Activated effector memory CD4-positive, alpha-beta T cell treated with Interleukin-2 at 50 U/mL for 16 hours (primary cell): ENCODE results near the gene KIRREL1.

Experiments
- DNase-seq: peaks from one replicate; pipeline ENCODE4 v3.0.0-alpha.2; 2020

KIRREL1 gene

DNA sequence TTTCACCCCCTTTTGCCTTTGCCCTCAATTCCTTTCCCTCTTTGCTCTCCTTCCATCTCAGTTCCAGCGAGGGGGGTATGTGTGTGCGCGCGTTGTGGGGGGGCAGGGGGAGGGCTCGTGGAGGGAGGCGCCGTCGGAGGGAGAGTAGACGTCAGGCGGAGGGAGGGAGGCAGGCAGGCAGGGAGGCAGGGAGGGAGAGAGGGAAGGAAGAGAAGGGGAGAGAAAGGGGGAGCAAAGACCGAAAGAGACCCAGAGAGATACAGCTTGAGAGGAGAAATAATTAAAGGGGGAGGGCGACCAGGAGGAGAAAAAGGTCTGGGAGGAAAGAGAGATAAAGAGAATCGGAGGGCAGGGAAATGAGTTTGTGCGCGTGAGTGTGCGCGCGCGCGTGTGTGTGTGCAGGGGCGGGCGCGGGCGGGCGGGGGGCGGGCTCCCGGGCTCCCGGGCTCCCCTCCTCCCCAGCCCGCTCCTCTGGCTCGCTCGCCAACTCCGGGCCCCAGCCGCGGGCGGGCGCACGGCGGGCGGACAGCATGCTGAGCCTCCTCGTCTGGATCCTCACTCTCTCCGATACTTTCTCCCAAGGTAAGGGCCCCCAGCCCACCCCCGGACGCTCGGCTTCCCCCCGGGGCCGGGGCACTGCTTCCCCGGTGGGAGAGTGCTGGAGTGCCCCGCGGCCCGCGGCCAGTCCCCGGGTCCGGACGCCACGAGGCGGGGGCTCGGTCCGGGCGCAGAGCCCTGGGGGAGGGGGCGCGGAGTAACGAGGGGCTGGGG is at the start of gene KIRREL1:
KIRREL1 (plus strand) TSS at position 499 of the 771 bp plus-strand sequence; CDS start at position 531, 32 bp downstream.
- DNase-seq = no peak

DNA sequence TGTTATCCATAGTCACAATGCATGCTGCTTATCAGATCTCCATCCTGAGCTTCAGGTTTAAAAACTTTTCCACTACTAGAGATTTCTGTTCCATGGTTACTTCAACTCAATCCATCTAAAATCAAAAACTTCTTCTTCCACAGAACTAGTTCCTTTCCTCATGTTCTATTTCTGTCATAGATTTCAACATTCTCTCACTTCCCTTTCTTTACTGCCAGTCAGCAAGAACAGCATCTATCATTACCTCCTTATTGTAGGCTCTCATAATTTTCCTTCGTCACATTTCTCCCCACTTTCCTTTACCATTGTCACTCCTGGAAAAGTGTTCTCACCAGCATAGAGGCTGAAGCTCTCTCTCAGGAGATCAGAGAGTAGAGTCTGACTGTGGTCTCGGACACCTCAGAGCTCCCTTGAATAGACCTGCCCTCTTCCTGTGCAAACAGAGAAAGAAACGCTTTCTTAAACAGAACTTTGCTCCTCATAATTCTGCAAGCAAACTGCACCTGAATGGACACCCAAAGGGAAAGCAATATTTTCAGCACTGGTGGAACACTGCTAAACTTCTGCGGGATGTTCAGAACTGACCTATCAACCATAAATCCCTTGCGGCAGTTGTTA is 48.7 kb upstream of the KIRREL1 start:
- no peak for DNase-seq

DNA sequence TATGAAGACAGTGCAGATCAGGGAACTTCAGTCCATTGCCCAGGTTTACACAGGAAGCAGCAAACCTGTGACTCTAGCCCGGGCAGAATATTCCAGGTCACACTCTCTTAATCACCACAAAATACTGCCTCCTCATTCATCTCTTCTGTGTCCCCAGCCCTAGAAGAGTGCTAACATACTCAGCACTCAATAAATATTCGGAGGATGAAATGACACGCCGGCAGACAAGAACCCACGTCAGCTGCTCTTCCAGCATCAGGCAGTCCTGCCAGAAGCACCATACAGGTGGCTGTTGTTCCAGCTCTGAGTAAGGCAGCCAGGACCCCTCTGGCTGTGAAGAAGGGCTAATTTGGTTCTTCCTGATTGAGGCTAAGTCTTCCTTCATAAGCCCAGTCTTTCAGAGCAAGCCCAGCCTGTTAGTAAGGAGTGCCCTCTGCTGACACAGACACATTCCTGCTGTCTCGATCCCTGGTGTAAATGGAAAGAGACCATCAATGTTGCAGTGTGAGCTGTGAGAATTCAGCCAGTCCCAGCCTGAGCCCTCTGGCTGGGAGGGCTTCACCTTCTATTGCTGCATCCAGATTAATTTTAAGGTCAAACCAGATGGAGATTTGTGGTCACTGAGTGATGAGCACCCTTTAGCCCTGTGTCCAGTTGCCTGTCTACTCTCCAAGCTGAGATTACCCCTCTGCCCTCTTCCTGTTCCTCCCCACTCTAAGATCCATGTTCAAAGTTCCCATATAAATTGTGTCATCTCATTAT is 45.0 kb upstream of the KIRREL1 start:
- no peak for DNase-seq

DNA sequence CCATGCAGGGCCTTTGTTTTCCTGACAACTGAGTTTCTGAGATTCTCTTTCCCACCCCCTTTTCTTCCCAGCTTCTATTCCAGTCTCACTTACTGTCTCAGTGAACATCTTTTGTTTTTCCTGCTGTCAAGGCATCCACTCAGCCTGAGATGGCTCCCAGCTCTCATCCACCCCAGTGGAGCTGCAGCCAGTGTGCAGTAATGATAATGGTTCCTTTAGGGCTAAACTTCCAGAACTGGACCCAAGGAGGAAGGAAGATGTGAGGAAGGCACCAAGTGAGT is 44.4 kb upstream of the KIRREL1 start:
- no peak for DNase-seq

DNA sequence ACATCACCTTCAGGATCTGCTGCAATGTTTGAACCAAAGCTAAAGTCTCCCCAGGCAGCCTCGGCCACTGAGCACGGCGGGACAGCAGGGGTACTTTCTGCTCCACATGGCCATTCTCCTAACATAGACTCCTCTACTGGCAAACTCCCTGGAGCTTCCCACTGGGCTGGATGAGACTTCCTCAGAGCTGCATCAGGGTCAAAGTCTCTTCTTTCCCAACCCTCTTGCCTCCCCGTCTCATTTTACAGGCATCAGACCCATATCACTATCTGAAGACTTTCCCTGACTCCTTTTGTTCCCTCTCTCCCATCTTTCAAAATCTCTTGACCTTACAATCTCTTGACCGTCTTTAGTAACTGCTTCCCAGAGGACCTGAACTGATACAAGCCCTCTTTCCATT is 42.2 kb upstream of the KIRREL1 start:
- no peak for DNase-seq

DNA sequence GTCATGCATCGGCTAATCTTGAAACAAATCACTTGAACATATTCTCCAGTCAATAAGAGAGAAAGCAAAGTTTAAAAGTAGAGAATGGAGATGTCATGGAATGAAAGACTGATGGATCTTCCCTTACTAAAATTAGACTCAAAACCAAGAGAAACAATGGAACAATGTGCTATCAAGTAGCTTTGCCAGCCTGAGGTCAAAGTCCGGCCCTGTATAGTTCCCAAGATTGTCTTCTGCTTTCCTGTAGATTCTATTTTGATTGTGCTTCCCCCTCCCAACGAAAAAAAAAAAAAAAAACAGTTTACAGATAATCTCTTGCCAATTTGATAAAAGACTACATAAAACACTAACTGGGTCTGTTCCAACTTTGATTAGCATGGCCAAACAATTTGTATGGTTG is 40.8 kb upstream of the KIRREL1 start:
- no peak for DNase-seq

DNA sequence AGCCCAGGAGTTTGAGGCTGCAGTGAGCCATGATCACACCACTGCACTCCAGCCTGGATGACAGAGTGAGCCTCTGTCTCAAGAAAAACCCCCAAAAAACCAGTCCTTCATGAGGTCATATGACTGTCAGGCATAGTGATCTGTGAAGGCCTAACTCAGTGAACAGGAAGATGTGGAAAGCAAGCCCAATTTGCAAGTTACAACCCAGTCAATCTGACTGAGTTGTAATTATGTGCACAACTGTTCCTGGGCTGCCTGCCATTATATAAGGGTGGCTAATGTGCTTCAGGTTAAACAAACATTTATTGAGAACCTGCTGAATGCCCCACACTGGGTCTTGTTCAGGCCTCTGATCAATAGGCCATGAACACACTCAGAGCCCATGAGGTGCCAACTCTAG is 38.2 kb upstream of the KIRREL1 start:
- DNase-seq = no peak

DNA sequence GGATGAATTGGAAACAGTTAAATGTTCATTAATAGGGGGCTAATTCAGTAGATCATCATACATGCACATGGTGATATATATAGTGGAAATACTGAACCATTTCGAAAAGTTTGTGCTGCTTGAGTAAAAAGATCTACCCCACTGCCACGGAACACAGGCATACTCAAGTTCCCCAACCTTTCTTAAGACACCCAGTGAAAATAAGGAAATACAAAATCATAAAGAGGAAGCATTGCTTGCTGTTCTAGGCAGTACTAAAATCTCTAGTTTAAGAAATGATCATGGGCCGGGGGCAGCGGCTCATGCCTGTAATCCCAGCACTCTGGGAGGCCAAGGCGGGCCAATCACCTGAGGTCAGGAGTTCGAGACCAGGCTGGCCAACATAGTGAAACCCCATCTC is 37.6 kb upstream of the KIRREL1 start:
- no peak for DNase-seq

DNA sequence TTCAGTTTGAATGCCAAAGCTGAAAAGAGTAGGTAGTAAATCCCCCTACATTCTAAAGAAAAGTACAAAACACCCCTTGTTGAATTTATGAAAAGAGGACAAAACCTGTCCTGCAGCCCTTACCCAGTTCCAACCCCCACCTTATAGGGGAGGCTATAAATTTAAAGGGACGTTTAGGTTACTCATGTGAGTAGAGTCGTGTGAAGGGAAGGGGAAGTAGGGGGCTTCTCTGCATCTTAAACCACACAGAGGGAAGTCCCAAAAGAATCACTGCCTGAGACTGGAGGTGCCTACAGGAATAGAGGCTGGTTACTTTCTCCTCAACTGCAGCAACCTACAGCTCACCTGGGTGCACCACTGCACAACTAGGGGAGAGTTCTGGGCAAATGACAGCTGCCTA is 36.7 kb upstream of the KIRREL1 start:
- no peak for DNase-seq

DNA sequence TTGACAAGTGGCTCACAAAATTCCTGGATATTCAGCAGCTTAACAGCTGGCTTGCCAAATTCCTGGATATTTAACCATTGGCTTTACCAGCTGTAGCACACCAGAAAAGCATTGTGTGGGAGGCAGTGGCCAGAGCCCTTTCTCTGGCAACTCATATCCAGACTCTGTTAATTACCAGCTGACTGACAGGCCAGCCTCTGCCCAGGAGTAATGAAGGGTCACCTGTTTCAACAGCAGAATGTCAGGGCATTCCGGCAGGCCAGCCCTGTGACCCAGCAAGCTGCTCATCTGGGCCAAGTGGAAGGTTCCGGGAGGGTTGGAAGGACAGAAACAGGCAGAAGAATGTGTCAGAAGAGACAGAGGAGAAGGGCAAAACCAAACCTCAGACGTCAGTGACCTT is 35.2 kb upstream of the KIRREL1 start:
- no peak for DNase-seq

DNA sequence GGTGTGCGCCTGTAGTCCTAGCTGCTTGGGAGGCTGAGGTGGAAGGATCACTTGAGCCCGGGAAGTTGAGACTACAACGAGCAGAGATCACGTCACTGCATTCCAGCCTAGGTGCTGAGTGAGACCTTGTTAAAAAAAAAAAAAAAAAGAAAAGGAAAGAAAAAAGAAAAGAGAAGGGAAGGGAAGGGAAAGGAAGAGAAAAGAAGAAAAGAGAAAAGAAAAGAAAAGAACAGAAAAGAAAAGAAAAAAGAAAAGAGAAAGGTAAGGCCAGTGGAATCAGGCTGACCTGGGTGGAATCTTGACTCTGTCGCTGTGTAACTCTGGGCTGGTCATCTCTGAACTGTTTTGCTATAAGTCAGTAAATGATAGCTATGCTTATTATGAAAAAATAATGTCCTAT is 33.7 kb upstream of the KIRREL1 start:
- DNase-seq = no peak

DNA sequence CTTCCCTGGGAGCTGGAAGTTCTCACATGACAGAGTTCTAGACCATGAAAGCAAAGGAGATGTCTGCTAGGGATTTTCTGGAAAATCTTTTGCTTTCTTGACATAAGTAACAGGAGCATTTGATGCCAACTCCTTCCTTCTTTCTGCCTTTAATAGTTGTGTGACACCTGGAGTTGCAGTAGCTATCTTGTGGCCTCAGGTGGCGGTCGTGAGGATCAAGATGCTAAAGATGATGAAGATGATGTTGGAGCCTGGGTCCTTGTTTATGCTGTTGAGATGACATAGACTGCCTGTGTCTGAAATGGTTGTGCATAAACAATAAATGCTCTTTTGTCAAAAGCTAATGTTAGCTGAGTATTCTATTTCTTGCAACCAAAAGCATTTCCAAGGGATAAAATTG is 32.7 kb upstream of the KIRREL1 start:
- no peak for DNase-seq

DNA sequence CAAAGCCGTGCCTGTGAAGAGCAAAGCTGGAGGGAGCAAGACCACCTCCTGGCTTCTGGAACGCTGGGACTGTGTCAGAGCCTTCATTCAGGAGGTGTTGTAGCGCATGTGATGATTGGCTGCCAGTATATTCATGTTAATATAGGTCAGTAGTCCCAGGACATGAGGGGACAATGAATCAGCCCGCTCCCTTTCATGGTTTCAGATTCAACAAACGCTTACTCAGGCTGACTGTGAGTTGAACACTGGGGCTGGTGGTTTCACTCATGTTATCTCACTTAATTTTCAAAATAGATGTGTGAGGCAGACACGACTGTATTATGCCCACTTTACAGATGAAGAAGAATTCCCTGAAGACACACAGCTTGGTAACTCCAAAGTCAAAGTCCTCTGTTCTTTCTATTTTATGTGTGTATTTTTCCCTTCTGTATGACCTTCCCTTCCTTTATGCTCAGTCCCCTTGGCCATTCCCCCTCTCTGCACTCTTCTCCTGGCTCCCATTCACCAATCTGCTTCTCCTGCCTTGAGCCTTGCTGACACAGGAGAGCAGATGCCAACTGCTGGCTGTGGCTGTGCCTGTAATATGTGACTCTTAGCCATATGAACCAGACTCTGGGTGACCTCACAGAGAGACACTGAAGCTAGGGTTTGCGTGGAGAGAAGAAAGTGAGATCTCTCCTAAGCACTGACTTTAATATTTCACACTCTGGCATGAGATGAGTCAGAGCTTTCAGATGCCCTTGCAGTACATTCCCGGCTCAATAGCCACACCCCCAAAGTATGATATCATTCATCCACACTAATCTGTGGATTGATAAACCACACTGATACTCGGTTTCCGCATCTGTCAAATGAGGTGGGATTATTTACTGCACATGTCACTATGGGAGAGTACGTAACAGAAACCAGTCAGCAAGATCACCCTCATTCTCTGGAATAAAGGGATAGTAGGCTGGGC is 31.4 kb upstream of the KIRREL1 start:
- no peak for DNase-seq

DNA sequence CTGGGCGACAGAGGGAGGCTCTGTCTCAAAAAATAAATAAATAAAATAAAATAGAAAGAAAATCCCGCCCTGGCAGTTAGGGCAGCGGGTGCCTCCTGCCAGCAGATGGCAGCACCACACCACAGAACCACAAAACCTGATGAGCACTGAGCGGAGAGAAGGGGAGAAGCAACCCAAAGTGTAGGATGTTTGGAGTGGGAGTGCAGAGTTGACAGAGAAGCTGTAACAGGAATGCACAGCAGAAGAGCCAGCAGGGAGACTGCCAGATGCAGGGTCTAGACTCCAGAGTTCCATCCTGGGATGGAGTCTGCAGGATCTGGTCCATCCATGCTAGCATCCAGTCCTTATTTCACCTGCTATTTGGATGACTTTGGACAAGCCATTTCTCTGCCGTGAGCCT is 29.7 kb upstream of the KIRREL1 start:
- peak; percentile 2 for DNase-seq

DNA sequence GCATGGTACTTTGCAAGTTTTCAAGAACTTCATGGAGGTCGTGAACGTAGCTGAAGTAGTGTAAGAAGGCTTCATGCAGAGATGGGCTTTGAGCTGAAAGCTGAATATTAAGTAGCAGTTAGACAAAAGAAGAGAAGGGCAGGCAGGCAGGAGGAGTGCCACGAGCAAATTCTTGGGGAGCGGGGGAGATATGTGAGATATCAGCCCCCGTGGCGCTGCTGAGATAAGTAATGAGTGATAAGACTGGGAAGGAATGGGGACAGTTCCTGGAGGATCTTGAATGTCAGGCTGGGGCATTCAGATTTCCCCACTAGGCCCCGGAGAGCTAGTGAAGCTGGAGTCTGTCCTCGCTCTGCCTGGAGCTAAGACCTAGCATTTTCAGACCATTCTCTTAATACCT is 27.9 kb upstream of the KIRREL1 start:
- no peak for DNase-seq

DNA sequence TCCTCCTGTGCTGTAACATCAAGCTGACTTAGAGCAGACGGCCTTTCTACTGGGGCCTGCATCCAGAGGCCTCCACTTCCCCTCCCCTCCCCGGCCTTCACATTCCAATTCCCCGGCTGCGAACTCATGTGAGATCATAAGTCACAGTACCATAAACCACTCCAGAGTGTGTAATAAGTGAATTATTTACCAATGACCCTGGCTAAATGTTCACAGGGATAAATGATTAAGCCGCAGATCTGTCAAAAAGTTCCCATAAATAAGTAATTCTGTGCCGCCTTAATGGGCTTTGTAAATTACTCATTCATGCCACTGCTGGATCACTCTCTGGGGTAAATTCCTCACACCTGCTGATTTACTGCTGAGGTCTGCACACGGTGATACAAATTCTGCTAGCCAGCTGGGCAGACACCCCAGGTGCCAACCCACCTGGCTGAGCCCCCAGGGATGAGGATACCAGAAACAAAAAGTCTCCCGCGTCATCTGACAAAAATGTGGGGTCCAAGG is 27.4 kb upstream of the KIRREL1 start:
- no peak for DNase-seq

DNA sequence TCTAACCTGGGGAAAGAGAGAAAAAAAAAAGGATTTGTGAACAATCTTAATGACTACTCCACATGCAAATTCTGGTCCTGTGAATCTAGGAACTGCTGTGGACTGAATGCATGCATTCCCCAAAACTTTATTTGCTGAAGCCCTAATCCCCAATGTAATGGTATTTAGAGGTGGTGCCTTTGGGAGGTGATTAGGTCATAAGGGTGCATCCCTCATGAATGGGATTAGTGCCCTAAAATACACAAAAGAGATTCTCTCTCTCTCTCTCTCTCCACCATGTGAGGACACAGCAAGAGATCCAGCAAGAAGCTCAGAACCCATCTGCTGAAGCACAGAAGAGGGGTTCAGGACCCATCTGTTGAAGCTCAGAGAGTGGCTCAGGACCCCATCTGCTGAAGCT is 26.2 kb upstream of the KIRREL1 start:
- DNase-seq = no peak

DNA sequence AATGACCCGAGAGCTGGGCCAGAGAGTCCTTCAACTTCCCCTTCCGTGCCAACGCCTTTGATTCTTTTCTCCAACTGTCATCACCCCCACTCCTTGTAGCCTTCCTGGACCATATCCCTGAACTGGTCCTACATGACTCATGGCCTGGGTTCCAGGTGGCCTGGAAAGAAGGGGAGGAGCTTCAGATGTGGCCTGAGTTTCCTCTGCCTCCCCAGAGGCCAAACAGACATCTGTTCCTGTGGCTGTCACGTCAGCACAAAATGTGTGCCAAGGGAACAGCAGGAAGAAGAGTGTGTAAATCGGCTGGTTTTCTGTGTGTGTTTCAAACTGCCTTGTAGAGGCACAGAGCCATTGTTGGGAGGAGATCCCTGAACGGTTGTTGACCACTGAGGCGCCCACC is 24.9 kb upstream of the KIRREL1 start:
- no peak for DNase-seq

DNA sequence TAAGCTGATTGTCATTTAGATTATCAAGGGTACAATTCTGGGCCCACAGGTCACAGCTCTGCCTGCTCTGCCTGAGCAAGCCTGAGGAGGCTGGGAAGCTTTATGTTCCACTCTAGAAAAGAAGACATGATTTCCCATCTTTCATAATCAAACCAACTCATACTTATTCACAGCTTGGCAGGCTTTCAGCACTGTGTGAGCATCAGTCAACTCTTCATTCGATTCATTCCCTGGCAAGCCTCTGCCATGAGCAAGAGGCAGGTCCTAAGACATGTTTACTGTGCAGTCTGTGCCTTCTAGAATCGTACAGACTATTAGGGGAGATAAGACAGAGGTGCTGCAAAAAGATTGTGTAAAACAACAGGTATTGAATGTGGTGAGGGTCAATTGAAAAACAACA is 24.5 kb upstream of the KIRREL1 start:
- no peak for DNase-seq

DNA sequence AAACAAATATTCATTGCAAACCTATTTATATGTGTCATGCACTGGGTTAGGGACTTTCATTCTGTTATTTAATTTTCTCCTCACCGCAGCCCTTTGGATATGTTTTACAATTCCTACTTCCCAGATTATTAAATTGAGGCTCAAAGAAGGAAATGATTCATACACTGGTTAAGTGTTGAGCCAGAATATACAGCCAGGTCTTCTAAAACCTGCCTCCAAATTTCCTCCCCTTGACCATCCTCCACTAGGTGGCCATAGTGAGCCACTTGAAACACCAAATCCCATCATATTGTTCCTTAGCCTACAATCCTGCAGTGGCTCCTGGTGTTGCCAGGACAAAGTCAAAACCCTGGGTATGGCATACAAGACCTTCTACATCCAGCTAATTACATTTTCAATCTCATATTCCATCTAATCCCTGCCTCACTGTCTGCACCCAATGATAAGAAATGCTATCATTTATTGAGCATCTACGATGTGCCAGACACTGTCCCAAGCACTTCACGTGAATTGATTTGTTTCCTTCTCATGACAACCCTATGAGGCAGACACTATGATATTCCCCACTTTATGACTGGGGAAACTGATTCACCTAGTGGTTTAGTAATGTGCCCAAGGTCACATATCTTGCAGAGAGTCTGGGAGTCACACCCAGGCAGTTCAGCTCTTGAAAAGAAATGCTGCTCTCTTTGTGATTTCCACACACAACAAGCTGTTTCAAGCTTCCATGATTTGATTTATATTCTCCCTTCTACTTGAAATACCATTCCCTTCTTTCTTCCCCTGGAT is 23.6 kb upstream of the KIRREL1 start:
- no peak for DNase-seq

DNA sequence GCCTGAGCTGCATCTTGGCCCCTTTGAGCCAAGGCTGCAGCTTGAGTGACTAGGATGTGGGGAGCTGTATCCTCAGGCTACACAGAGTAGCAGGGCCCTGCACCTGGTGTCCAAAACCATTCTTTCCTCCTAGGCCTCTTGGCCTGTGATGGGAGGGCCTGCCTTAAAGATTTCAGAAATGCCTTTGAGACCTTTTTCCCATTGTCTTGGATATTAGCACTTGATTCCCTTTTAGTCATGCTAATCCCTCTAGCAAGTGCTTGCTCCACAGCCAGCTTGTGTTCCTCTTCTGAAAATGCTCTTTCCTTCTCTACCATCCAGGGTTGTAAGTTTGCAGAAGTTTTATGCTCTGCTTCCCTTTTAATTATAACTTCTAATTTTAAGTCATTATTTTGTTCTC is 21.7 kb upstream of the KIRREL1 start:
- no peak for DNase-seq
